GM19193 (cell line): Measurements from ENCODE around the gene PIK3CB.

ENCODE experiments used
- POLR2A ChIP-seq: IDR thresholded peaks from 4 replicates; pipeline ENCODE4 v1.6.1; 2011; ENCODE audit not compliant: insufficient read depth, insufficient read length; ENCODE audit errors: extremely low read depth

PIK3CB gene

GRCh38 chr3:138724443-138724842 lies 110.3 kb downstream of the PIK3CB start:
- TF ChIP-seq POLR2A: no peak

- TF ChIP-seq POLR2A: no peak
Measured at GRCh38 chr3:138718849-138719248, 115.9 kb downstream of the PIK3CB start.

GRCh38 chr3:138717348-138717747 lies 117.4 kb downstream of the PIK3CB start:
- no peak for TF ChIP-seq POLR2A

GRCh38 chr3:138712086-138712485 lies 122.6 kb downstream of the PIK3CB start:
- no peak for TF ChIP-seq POLR2A

DNA sequence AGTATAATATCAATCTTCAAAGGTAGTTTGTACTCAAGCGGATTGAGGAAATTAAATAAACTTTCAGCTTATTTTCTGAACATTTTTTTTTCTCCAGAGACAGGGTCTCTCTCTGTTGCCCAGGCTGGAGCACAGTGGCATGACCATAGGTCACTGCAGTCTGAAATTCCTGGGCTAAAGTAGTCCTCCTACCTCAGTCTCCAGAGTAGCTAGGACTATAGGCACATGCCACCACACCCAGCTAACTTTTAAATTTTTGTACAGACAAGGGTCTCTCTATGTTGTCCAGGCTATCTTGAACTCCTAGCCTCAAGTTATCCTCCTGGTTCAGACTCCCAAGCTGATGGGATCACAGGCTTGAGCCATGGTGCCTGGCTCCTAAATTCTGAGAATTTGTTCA lies 129.1 kb downstream of the PIK3CB start:
- TF ChIP-seq POLR2A: no peak

GRCh38 chr3:138696666-138697370 lies 137.9 kb downstream of the PIK3CB start:
- TF ChIP-seq POLR2A: no peak

GRCh38 chr3:138694287-138695007 lies 140.3 kb downstream of the PIK3CB start:
- TF ChIP-seq POLR2A: no peak

DNA sequence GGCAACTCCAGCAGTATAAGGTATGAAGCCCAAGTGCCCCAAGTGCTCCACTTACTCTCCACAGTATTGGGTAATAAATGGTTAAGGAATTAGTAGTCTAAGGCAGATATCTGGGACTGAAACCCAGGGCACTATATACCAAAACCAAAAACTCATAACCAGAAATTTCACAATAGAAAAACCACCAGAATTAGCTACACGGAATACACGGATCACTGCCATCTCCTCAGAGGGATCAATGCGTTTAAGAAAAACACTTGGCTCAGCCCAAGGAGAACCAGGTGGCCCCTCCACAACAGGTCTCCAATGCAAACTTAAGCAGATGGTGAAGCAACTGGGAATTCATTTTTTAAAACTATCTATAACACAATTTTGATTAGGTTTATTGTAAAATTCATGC lies 142.6 kb downstream of the PIK3CB start:
- TF ChIP-seq POLR2A: no peak

DNA sequence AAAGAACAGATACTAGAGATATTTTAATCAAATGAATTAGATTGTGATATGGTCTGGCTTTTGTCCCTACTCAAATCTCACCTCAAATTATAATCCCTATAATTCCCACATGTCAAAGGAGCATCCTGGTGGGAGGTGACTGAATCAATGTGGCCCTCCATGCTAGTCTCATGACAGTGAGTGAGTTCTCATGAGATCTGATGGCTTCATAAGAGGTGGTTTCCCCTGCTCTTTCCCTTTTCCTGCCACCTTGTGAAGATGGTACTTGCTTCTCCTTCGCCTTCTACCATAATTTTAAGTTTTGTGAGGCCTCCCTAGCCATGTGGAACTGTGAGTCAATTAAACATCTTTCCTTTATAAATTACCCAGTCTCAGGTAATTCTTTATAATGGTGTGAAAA lies 143.4 kb downstream of the PIK3CB start:
- no peak for TF ChIP-seq POLR2A

DNA sequence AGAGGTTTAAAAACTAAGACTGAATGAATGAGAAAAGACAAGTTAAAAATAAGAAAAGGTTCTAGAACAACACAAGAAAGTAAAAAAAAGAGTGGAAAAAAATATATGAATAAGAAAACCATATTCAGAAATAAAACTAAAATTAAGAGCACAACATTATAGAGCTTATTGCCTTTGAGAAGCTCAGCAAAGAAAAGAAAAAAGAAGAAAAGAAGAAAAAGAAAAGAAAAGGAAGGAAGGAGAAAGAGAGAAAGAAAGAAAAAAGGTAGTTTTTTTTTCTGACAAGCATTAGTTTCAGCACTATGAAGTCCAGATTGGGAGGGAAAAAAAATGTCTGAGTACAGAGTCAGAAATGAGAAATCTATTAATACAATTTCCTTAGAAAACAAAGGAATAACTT lies 144.7 kb downstream of the PIK3CB start:
- no peak for TF ChIP-seq POLR2A

- TF ChIP-seq POLR2A: no peak
Measured at GRCh38 chr3:138688871-138689299, 145.8 kb downstream of the PIK3CB start.

DNA sequence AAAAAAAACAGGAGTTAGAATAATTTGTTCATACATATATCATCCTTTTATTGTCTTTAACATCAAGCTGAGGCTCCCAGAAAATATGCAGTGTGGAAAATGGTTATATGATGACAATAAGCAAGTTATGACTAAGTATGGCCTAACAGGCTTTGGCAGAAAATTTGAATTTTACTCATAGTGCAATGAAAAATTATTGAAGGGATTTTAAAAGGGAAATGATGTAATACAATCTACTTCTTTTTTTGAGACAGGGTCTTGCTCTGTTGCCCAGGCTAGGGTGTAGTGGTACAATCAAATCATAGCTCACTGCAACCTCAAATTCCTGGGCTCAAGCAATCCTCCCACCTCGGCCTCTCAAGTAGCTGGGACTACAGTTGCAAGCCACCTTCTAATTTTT lies 147.5 kb downstream of the PIK3CB start:
- no peak for TF ChIP-seq POLR2A

GRCh38 chr3:138686771-138687221 lies 147.9 kb downstream of the PIK3CB start:
- no peak for TF ChIP-seq POLR2A

DNA sequence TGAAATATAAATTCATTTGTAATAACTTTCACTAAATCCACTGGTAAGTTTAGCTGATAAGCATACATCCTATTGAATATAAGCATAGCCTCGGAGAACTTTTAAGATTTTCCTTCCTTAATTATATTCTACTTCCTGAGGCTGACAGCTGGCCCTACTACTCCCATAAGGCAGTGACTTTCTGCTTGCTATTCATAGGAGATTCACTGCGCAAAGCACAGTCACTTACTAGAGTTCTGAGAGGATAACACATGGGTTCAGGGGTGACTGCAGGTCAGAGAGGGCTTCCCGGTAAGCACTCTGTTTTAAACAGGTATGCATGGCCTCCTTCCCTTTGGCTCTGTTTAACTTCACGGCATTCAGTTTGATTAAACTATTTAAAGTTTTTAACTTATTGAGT lies 150.3 kb downstream of the PIK3CB start:
- TF ChIP-seq POLR2A: no peak

DNA sequence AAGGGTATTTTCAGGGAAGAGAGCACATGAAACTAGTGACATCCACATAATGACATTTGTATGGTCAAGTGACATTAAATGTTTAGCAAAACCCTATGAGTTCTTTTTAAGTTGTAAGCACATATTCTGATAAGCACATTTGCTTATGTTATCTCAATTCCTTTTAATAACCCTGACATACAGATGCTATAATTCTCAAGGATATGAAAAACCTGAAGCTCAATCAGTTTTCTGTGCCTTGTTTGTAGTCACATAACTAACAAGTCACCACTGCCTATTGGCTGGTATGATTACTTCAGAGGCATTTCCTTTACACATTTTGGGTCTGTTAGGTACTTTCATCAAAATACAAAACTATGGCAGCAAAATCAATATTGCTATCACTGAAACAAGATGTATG lies 152.1 kb downstream of the PIK3CB start:
- TF ChIP-seq POLR2A: no peak
